D721Med (cell line): ENCODE measurements around the gene UBL7.

Source experiments
- DNase-seq: peaks from one replicate; pipeline ENCODE4 v3.0.0; 2011; ENCODE audit warnings: low spot score; ENCODE audit not compliant: insufficient read length
- FAIRE-seq: peaks from 2 replicates; lab custom pipeline; 2011; peaks lifted over from hg19 to GRCh38; lab: Jason Lieb, UNC
- TF ChIP-seq, protein P1 (sequence below): IDR thresholded peaks from 2 replicates; pipeline ENCODE4 v1.5.1; 2012; ENCODE audit warnings: mild to moderate bottlenecking, control low read depth; ENCODE audit not compliant: insufficient read depth; ENCODE audit errors: missing control alignments

The UBL7 gene

DNA sequence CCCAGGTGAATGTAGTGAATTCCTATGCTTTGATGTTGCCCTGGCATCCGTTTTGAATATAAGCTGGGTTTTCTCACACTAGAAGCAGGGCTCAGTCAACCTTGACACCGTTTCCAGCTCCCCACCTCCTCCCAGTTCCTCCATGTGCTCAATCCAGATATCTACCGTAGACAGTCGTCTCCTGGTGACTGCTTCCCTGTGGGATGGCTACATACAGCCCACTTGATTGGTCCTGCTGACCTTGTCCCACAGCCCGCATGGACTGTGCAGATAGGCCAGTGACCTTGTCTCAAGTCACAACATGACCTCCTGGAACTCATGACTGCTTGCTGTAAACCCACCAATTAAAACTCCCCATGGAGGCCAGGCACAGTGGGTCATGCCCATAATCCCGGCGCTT, 35.3 kb downstream of the UBL7 start:
- TF ChIP-seq, protein P1, sequence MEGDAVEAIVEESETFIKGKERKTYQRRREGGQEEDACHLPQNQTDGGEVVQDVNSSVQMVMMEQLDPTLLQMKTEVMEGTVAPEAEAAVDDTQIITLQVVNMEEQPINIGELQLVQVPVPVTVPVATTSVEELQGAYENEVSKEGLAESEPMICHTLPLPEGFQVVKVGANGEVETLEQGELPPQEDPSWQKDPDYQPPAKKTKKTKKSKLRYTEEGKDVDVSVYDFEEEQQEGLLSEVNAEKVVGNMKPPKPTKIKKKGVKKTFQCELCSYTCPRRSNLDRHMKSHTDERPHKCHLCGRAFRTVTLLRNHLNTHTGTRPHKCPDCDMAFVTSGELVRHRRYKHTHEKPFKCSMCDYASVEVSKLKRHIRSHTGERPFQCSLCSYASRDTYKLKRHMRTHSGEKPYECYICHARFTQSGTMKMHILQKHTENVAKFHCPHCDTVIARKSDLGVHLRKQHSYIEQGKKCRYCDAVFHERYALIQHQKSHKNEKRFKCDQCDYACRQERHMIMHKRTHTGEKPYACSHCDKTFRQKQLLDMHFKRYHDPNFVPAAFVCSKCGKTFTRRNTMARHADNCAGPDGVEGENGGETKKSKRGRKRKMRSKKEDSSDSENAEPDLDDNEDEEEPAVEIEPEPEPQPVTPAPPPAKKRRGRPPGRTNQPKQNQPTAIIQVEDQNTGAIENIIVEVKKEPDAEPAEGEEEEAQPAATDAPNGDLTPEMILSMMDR = no peak
- FAIRE-seq = no peak

DNA sequence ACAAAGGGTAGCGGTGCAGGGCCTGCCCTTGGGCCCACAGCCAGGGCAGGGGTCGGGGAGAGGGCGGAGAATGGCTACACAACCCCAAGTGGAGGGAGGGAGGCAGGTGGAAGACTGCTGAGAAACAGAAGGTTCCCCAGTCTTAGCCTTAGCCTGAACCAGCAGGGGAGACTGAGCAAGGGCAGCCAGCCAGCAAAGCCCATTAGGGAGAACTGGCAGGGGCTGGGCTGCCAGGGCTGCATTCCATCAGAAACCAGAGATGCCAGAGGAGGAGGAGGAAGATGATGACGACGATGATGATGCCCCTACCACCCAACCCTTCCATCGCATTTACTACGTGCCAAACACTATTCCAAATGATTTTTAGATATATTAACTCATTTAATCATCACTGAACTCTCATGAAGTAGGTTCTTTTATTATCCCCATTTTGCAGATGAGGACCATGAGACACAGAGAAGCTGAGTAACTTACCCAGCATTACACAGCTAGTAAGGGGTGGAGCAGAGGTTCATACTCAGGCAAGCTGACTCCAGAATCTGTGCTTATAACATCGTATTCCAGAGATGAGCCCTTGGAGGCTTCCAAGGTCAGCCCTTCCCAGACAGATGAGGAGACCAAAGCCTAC, 35.9 kb downstream of the UBL7 start:
- FAIRE-seq = no peak
- DNase-seq = no peak
- TF ChIP-seq, protein P1 = no peak

More for the DNA sequence above, 35.3 kb downstream of the UBL7 start:
- DNase-seq = no peak

GRCh38 chr15:74423431-74424257, 37.3 kb downstream of the UBL7 start:
- no peak for DNase-seq
- TF ChIP-seq, protein P1 = no peak
- FAIRE-seq = no peak

DNA sequence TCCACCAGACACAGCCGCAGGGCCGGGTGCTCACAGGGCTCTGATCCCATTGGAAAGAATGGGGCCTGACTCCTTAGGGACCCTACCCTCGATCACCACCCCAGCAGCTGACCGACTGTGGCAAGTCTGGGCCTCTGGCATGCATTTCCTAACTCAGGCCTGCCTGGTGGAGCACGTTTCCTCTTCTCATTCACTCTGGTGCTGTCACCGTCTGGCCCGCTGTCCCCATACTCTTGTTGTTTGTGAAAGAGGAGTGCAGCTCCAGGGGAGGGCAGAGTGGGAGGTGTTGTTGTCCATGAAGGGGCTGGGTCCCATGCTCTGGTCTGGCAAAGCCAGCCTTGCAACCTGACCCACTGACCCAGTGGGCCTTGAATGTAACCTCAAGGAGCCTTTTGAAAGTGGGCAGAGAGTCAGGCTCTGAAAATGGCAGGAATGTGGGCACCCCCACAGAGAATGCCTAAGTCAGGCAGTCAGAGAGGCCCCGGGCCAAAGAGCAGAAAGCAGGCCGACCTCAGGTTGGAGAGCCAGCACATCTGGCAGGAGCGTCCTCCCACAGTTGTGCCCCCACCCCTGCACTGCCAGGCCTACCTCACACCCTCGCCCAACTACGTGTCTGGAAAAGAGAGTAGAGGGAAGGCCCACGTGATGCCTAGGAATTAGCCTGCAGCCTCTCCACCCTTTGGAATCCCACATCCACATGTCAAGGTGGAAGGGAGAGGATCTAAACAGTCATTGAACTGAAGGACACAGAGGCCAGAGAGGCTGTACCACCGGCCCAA, 38.1 kb downstream of the UBL7 start:
- TF ChIP-seq, protein P1 = no peak
- FAIRE-seq = no peak
- no peak for DNase-seq

- TF ChIP-seq, protein P1 = no peak
- FAIRE-seq (no peak), DNase-seq (no peak)
Observed at GRCh38 chr15:74422265-74422651, 38.7 kb downstream of the UBL7 start.

GRCh38 chr15:74421302-74422245, 39.4 kb downstream of the UBL7 start:
- DNase-seq (no peak), FAIRE-seq (no peak)
- TF ChIP-seq, protein P1 = no peak
